ENCODE data around the gene MPPE1.

- no peak for TF ChIP-seq CTCF (IDR thresholded peaks at IDR 0.05)
- TF ChIP-seq POLR2AphosphoS5 (IDR thresholded peaks at IDR 0.05), result no peak
- no peak for TF ChIP-seq POLR2A (IDR thresholded peaks at IDR 0.05)
- no peak for TF ChIP-seq EP300 (IDR thresholded peaks at IDR 0.05)
Measured at GRCh38 chr18:11888726-11889125, 19.4 kb downstream of the MPPE1 start.

Measured in upper lobe of left lung (tissue), 4 donors.